Measurements from ENCODE around the gene TSC22D2. TPM values are rescaled to one million over a fixed set of nuclear protein-coding genes. Genes with fewer than 3 reads are reported as not detected.

TSC22D2 gene
- polyA plus RNA-seq, 1 donor from 2014 or later = 15.3 TPM

GRCh38 chr3:150436161-150436560 is 28.1 kb downstream of the TSC22D2 start:
- Histone ChIP-seq H3K27ac (ENCODE audit: low read length) (no peak overlapping the region), H3K4me3 (ENCODE audit: low read length) (no peak overlapping the region), H3K27me3 (ENCODE audit: insufficient read depth, low read depth, low read length) (no peaks in the 10 kb centered on the region), H3K4me2 (ENCODE audit: low read length) (no peak overlapping the region), H4K20me1 (ENCODE audit: insufficient read depth) (no peaks in the 10 kb centered on the region), H3F3A (ENCODE audit: insufficient read depth, low read length, poor library complexity, severe bottlenecking) (no peaks in the 10 kb centered on the region), H3K36me3 (ENCODE audit: insufficient read depth, low read length) (no peaks in the 10 kb centered on the region), H3K9ac (ENCODE audit: low read length) (no peak overlapping the region), H3K79me2 (replicated peaks; ENCODE audit: insufficient read depth, low read length) (peaks cover 43% of the 10 kb centered on the region), H2AFZ (ENCODE audit: low read depth, low read length) (no peak overlapping the region), H3K9me2 (ENCODE audit: insufficient read depth, low read length) (no peaks in the 10 kb centered on the region), H3K9me3 (ENCODE audit: low read length) (no peaks in the 10 kb centered on the region)
- TF ChIP-seq REST (IDR thresholded peaks at IDR 0.05; ENCODE audit: borderline replicate concordance) = no peak
- no peak for TF ChIP-seq EZH2 (IDR thresholded peaks at IDR 0.05; ENCODE audit: borderline replicate concordance, insufficient read depth, low read length, poor library complexity, severe bottlenecking)
- no peak for TF ChIP-seq EP300 (conservative IDR thresholded peaks at IDR 0.05; ENCODE audit: poor library complexity, severe bottlenecking)
- no peak for TF ChIP-seq MXI1 (conservative IDR thresholded peaks at IDR 0.05; ENCODE audit: poor library complexity, severe bottlenecking)
- TF ChIP-seq RAD21 (conservative IDR thresholded peaks at IDR 0.05) = no peak
- TF ChIP-seq POLR2AphosphoS5 (IDR thresholded peaks at IDR 0.05) = no peak
- TF ChIP-seq CTCF (IDR thresholded peaks at IDR 0.05; ENCODE audit: poor library complexity, severe bottlenecking) = no peak
- TF ChIP-seq TAF1 (IDR thresholded peaks at IDR 0.05; ENCODE audit: low read depth) = no peak
- TF ChIP-seq SMC3 (conservative IDR thresholded peaks at IDR 0.05; ENCODE audit: poor library complexity) = no peak

GRCh38 chr3:150439657-150440056 is 31.6 kb downstream of the TSC22D2 start:
- H4K20me1 ChIP-seq (ENCODE audit: insufficient read depth) = no peaks in the 10 kb centered on the region
- H3F3A ChIP-seq (ENCODE audit: insufficient read depth, low read length, poor library complexity, severe bottlenecking) = no peaks in the 10 kb centered on the region
- H2AFZ ChIP-seq (ENCODE audit: low read depth, low read length) = no peak overlapping the region
- no peaks in the 10 kb centered on the region for H3K9me2 ChIP-seq (ENCODE audit: insufficient read depth, low read length)
- no peak overlapping the region for H3K4me2 ChIP-seq (ENCODE audit: low read length)
- H3K79me2 ChIP-seq (replicated peaks; ENCODE audit: insufficient read depth, low read length) = peaks cover 35% of the 10 kb centered on the region
- no peak overlapping the region for H3K27ac ChIP-seq (ENCODE audit: low read length)
- TF ChIP-seq CTCF (IDR thresholded peaks at IDR 0.05; ENCODE audit: poor library complexity, severe bottlenecking) (no peak), MXI1 (conservative IDR thresholded peaks at IDR 0.05; ENCODE audit: poor library complexity, severe bottlenecking) (no peak), POLR2AphosphoS5 (IDR thresholded peaks at IDR 0.05) (no peak), EP300 (conservative IDR thresholded peaks at IDR 0.05; ENCODE audit: poor library complexity, severe bottlenecking) (no peak), TAF1 (IDR thresholded peaks at IDR 0.05; ENCODE audit: low read depth) (no peak), REST (IDR thresholded peaks at IDR 0.05; ENCODE audit: borderline replicate concordance) (no peak), EZH2 (IDR thresholded peaks at IDR 0.05; ENCODE audit: borderline replicate concordance, insufficient read depth, low read length, poor library complexity, severe bottlenecking) (no peak), RAD21 (conservative IDR thresholded peaks at IDR 0.05) (no peak), SMC3 (conservative IDR thresholded peaks at IDR 0.05; ENCODE audit: poor library complexity) (no peak)
- no peak overlapping the region for H3K9ac ChIP-seq (ENCODE audit: low read length)
- no peaks in the 10 kb centered on the region for H3K9me3 ChIP-seq (ENCODE audit: low read length)
- H3K36me3 ChIP-seq (ENCODE audit: insufficient read depth, low read length) = no peaks in the 10 kb centered on the region
- H3K4me3 ChIP-seq (ENCODE audit: low read length) = no peak overlapping the region
- no peaks in the 10 kb centered on the region for H3K27me3 ChIP-seq (ENCODE audit: insufficient read depth, low read depth, low read length)
